SK-N-SH treated with all-trans-retinoic acid at 6 μM for 48 hours (cell line): ENCODE measurements around the gene P3H3.

ENCODE experiments used
- BACH2 ChIP-seq: fragments of 250-450 bp; sonication (Bioruptor Pico); IDR thresholded peaks from 2 replicates; pipeline ENCODE4 v1.9.0; 2021; ENCODE audit warnings: mild to moderate bottlenecking, borderline replicate concordance
- GLIS3 ChIP-seq: fragments of 250-450 bp; sonication (Bioruptor Pico); IDR thresholded peaks from 2 replicates; pipeline ENCODE4 v1.5.0; 2020; ENCODE audit warnings: mild to moderate bottlenecking, moderate library complexity
- OSR1 ChIP-seq: fragments of 250-450 bp; sonication (Bioruptor Pico); IDR thresholded peaks from 2 replicates; pipeline ENCODE4 v1.8.0; 2022; ENCODE audit warnings: moderate library complexity, mild to moderate bottlenecking, inconsistent platforms
- PATZ1 ChIP-seq: fragments of 250-450 bp; sonication (Bioruptor Pico); IDR thresholded peaks from 2 replicates; pipeline ENCODE4 v1.8.0; 2020; ENCODE audit warnings: mild to moderate bottlenecking, moderate library complexity, borderline replicate concordance
- PPARA ChIP-seq: fragments of 250-450 bp; sonication (Bioruptor Pico); IDR thresholded peaks from 2 replicates; pipeline ENCODE4 v1.5.0; 2020; ENCODE audit warnings: mild to moderate bottlenecking, borderline replicate concordance
- RARB ChIP-seq: fragments of 250-450 bp; sonication (Bioruptor Pico); IDR thresholded peaks from 2 replicates; pipeline ENCODE4 v1.8.0; 2021; ENCODE audit warnings: mild to moderate bottlenecking, moderate library complexity
- SNAI2 ChIP-seq: fragments of 250-450 bp; sonication (Bioruptor Pico); IDR thresholded peaks from 2 replicates; pipeline ENCODE4 v1.5.0; 2020; ENCODE audit warnings: mild to moderate bottlenecking, moderate library complexity
- ZC3H10 ChIP-seq: fragments of 250-450 bp; sonication (Bioruptor Pico); IDR thresholded peaks from 2 replicates; pipeline ENCODE4 v1.5.1; 2021; ENCODE audit warnings: mild to moderate bottlenecking, moderate library complexity
- ZFP3 ChIP-seq: fragments of 250-450 bp; sonication (Bioruptor Pico); IDR thresholded peaks from 2 replicates; pipeline ENCODE4 v1.5.0; 2020; ENCODE audit warnings: mild to moderate bottlenecking, moderate library complexity
- ZNF70 ChIP-seq: fragments of 450-650 bp; formaldehyde crosslinking; IDR thresholded peaks from 2 replicates; pipeline ENCODE4 v1.5.0; 2020; ENCODE audit warnings: mild to moderate bottlenecking, moderate library complexity

GRCh38 chr12:6834254-6834653 lies 6.0 kb downstream of the P3H3 start:
- TF ChIP-seq PATZ1 (CRISPR knock-in tag) (no peak), SNAI2 (CRISPR knock-in tag) (no peak), ZFP3 (CRISPR knock-in tag) (no peak), GLIS3 (CRISPR knock-in tag) (no peak), BACH2 (CRISPR knock-in tag) (no peak), ZNF70 (no peak), RARB (CRISPR knock-in tag) (no peak), PPARA (CRISPR knock-in tag) (no peak), ZC3H10 (no peak), OSR1 (no peak)
